COLO668 (cell line): ENCODE results near the gene NAPB.

Experiments
- DNase-seq: peaks from one replicate; lab custom pipeline; 2025; ENCODE audit not compliant: unreplicated experiment; lab: John Stamatoyannopoulos, UW

Gene NAPB

DNA sequence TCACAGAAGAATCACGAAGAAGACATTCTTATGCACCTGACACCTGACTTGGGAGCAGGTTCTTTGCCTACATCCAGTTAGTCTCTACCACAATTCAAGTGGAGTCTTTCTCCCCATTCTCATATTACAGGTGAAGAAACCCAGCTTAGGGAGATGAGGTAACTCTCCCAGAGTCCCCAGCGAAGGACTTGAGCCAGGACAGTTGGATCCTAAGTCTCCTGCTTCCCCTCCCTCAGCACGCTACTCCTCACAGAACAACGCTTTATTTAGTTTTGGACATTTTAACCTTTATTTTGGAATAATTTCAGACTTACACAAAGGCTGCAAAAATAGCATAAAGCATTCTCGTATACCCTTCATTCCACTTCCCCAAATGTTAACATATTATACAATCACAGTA, 17.4 kb upstream of the NAPB start:
- no peak for DNase-seq

DNA sequence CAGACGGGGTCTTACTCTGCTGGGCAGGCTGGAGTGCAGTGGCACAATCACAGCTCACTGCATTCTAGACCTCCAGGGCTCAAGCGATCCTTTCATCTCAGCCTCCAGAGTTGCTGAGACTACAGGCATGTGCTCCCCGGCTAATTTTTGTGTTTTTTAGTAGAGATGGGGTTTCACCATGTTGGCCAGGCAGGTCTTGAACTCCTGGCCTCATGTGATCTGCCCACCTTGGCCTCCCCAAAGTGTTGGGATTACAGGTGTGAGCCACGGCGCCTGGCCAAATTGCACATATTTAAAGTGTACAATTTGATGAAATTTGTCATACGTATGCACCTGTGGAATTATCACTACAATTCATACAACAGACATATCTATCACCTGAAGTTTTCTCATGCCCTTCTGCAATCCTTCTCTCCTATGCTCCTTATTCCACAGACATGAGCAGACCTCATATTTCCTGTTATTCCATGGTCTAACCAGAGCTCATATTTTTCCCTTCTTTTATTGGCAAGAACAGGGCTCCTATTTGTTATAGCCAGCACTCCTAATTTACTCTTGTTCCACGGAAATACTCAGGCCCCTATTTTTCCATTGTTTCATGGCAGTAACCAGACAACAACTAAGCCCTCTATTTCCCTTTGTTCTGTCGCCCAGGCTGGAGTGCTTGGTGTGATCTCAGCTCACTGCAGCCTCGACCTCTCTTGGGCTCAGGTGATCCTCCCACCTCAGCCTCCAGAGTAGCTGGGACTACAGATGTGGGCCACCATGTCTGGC, 16.0 kb upstream of the NAPB start:
- no peak for DNase-seq

DNA sequence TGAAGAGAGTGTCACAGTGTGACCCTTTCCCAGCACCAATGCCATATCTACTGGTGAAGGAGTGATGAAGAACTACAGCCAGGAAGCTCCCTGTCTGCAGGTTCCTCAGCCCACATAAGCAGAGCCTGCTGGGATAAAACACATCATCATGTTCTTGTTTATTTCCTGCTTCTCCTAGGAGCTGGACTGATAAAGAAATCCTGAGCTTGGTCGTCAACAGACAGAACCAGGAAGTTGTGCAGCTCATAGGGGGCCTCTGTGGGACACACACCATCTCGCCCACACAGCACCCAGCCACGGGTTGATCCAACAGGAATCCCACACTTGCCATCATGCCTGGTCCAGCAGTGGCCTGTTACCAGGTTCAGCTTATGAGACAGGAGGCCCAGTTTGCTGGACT, 15.4 kb upstream of the NAPB start:
- DNase-seq: no peak

DNA sequence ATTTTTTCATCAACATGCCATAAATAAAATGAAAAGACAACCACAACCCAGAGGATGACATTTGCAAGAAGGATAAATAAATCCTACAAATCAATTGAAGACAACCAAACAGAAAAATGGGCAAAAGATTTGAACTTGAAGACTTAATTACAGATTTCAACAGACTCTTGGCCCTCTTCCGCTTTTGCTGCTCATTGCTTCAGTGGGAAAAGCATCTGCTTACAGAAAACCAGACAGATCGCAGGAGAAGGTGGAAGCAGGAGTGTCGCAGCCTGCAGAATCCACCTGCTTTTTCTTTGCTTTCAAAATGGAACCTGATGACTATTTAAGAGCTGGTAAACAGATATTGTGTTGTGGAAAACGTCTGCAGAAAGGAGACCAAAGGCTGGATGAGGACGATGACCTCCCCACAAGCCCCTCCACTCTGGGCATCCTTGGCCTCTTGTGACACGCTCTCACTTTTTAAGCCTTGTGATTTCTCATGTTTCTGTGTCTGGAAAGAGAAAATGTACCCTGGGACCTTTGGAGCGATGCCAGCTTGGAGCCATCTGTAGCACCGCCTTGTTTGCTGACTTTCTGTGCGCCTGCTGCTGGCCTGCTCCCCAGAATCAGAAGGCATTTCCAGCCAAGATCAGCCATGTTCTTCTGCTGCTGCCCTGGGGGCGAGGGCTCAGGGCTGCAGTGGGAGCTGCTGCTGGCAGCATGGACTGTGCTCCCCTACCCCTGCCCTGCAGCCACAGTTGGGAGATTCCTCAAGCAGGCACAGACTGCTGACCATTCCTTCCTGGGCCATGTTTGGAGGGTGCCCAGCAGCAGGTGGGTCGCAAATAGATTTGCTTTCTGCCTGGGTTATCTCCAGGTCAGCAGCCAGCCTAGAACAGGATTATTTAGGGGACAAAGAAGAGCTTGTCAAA, 14.6 kb upstream of the NAPB start:
- peak; percentile 84 for DNase-seq

DNA sequence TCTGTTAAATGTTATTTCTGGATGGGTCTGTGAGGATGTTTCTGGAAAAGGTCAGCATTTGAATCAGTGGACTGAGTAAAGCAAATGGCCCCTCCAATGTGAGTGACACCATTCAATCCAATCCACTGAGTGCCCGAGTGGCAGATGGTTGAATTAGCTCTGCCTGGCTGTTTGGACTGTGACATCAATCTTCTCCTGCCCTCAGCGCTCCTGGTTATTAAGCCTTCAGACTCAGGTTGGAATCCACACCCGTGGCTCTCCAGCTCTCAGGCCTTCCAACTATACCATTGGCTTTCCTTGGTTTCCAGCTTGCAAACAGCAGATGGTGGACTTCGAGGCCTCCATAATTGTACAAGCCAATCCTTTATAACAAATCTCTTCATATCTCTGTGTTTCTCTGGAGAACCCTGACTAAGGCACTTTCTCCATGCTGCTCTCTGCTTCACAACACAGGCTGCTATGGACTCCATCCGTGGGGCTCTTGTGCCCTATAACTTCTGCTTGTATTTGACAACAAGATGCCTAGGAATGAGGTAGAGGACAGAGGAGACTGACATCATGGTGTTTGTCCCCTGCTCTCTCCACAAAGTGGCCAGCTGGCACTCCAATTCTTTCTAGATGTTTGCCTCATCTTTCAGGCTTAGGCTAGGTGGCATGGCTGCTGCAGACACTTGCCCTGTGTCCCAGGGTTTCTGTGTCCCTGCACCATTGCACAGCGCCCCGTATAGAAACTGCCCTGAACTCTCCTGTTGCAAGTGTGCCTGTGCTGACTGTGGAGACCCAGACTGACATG, 13.4 kb upstream of the NAPB start:
- DNase-seq: no peak

DNA sequence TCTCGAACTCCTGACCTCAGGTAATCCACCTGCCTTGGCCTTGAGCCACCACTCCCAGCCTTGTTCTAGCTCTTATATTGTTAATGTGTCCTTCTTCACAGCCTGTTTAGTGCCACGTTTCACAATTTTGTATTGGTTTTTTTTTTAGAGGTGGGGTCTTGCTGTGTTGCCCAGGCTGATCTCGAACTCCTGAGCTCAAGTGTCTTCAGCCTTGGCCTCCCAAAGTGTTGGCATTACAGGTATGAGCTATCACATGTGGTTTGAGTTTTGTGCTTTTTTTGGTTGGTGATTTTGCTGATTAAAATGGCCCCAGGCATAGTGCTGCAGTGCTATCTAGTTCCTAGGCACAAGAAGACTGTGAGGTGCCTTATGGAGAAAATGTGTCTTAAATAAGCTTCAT, 12.3 kb upstream of the NAPB start:
- DNase-seq: no peak

DNA sequence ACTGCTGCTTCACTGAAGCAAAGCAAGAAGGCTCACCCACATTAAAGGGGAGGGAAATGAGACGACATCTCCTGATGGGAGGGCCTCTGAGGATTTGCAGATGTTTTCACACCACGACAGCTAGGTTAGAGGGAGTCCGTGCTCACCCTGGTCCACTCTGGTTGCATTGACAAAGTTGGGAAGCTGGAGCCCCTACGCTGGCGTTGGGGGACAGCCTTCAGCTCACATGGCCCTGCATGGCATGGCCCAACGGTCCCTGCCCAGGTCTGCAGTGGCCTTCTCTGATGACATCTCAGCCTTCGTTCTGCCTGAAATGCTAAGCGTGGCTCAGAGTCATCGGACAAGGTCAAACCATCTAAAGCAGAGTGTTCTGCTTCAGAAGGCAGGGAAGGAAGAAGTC, 3.8 kb upstream of the NAPB start:
- DNase-seq: no peak

DNA sequence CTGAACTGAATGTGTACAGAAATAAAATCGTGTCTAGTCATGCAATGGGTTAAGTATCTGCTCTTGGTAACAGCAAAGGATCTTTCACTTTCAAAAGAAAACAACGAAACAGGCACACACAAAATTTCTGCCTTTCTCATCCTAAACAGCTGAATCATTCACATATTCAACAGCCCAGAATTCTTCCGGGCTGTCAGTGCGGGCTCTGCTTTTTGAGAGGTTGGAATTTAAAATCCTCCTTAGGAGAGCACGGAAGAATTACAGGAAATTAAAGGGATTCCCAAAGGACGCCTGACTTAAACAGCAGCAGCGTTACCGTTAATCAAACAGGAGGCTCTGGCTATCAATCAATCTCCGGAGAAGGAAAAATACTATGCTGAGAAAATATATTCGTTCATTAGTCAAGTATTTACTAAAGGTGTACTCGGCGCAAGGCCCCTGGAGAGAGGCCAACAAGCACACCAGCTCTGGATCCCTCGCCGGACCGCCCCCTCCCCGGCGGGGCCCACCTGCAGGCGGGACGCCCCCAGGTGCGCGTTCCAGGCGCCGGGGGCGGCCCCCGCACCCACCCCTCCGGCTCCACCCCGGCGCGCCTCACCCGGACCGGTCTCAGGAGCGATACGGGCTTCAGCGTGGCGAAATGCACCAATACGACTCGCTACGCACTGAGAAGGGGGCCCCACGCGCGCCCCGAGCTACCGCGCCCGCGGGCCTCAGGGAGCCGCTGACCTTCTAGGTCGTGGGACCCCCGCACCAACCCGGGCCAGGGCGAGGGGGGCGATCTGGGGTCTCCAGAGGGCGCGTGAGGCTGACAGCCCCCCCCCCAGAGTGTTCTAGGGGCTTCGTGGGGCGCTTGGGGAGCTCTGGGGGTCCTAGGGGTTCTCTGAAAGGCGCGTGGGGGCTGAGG, 1.0 kb downstream of the NAPB start:
- DNase-seq: peak; percentile 53

DNA sequence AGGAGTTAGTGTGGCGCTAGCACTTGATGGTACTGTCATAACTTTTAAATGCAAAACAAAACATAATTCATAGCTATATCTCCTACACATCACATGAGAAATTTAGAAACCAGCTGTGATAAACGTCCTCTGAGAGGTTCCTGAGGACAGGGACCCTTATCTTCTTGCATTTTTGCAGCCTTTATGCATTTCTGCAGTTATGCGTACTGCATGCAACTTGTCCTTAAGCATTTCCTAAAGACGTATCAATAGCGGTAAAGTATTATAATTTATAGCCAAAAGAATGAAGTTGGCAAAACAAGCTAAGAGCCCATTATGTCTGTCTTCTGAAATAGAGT, 1.7 kb downstream of the NAPB start:
- no peak for DNase-seq

DNA sequence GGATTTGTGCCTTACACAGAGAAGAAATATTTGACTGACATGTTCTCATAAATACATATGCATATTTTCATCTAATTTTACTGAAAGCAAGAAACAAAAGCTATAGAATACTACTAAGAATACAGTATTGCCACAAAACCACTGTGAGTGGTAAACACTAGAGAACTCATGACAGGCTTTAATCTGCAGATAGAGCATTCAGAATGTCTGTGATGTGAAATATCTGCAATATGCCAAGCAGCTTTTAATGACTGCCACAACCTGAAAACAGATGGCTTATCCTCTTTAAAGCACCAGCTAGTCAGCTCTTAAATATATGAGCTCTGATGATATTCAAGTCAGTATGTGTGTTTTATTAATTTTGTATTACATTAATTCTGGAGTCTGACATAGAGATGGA, 3.4 kb downstream of the NAPB start:
- no peak for DNase-seq

DNA sequence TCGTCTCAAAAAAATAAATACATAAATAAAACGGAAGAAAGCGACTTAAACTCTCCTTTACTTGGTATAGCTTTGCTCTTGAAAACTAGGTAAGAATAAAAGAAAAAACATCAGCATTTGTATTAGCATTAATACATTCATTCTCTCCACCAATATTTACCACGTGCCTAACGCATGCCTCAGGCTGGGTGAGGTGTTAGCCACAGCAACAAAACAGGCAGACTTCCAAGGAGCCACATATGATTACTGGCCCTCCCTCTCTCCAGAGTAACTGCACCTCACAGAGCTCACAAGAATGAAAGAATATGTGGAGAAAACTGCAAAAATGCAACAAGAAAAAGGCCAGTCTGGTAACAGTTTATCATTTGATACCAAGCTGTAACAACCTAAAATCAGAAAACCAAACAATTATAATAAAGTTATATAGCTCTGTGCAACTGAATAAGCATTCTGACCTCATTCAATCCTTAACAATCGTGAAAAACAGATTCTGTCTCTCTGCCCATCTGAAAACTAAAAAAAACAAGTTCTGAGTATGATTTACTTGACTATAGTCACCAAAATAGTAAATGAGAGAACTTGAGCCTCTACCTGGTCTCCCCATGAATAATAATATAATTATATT, 5.2 kb downstream of the NAPB start:
- no peak for DNase-seq

DNA sequence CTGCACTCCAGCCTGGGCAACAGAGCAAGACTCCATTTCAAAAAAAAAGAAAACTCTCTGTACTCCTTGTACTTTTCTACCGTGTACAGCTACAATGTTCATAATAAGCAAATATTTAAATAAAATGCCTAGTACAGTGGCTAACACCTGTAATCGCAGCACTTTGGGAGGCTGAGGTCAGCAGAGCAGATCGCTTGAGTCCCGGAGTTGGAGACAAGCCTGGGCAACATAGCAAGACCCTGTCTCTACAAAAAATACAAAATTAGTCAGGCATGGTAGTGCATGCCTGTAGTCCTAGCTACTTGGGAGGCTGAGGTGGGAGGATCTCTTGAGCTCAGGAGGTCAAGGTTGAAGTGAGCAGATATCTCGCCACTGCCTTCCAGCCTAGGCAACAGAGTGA, 5.7 kb downstream of the NAPB start:
- DNase-seq: no peak

DNA sequence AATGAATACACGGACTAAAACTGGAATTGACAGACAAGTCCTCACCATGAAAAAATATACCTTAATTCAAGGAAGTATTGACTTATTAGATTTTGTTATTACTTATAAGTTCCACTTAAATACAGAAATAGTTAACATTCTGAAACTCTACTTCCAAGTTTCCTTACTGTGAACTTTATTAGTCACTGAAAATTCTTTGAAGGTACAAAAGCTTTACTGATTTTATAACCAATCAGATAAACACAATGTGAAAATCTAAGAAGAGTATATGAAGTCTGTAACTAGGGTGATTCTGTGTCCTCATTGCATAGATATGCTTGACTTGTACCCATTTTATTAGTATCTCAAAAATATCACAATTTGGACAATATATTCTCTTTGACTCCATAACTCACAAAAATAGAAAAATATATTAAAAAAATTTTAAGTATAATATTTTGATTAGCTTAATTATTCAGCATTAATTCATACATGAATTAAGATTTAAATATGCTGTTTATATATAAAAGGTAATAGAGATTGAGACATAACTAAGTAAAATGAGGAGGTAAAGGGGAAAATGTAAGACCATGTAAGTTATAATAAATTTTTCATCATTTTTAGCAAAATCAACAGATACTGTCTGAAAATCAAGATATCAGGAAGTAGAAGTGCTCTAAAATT, 6.6 kb downstream of the NAPB start:
- no peak for DNase-seq

DNA sequence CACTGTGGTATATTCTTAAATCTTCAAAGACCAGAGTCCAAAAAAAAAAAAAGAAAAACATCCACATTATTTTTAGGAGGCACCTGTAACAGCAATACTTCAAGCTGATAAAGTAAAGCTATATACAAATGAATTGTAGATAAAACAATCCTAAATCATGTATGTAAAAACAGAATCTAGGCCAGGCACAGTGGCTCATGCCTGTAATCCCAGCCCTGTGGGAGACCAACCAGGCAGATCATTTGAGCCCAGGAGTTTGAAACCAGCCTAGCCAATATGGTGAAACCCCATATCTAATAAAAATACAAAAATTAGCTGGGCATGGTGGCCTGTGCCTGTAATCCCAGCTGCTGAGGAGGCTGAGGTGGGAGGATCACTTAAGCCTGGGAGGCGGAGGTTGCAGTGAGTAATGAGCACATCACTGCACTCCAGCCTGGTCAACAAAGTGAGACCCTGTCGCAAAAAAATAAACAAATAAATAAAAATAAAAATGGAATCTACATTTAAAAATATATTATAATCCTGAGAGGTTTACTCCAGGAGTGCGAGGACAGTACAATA, 7.3 kb downstream of the NAPB start:
- no peak for DNase-seq

DNA sequence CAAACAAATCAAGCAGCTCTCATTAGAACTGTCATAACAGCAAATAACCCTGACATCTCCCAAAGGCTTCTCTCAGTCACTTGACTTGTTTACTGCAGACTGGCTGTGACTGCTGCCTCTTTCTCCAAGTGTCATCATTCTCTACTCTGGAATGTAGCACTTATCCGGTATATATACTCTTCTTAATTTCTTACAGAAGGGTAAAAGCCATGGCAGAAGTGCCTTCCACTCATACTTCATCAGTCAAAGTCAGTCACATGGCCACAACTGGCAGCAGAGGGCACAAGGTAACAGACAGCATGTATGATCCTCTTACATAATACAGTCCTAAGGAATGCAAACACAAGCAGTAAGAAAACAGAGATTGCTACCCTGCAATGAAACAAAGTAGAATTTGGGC, 9.3 kb downstream of the NAPB start:
- DNase-seq: no peak

DNA sequence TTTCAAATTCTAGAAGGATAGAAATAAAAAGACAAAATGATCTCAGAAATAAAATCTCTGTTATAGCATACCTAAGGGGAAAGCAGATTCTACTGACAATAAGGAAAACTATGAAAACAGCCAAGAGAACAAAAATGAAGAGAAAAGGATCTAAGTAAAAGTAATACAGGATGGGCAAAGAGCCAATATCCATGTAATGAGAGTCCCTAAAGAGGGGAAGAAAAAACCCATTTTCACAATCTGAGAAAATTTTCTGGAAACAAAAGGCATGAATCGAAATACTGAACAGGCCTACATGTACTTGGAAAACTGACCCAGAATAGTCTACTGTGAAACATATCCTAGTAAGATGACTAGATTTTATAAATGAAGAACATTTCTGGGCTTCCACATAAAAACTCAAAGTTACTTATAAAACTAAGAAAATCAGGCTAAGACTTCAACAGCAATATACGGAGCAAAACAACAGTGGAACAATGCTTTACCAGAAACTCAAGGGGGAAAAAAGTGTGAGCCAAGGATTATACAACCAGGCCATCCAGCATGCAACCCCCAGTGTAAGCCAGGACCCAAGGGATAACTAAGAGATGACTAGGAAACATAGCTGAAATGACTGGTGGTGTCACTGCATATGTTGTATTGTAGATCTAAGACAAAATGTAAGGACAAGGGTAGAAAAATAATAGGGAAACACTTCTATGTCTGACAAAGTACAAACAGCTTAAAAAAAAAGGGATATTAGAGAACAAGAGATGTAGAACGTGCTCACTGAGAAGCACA, 10.2 kb downstream of the NAPB start:
- no peak for DNase-seq

DNA sequence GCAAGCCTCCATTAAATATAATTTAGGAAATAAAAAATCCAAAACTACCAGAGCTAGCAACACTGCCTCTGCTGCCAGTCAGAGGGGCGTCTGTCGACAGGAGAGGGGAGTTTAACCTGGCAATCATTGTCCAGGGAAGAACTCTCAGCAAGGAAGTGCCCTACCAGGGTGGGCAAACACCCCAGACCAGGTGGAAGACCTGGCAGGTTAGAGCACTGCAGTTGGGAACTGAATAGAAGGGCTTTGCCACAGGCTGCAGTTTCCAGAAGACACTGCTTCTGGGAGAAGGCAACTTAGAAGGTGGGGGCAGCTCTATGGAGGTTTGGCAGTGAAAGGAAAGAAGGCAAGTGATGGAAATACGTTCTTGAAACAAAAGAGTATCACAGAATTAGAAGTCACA, 11.5 kb downstream of the NAPB start:
- no peak for DNase-seq

DNA sequence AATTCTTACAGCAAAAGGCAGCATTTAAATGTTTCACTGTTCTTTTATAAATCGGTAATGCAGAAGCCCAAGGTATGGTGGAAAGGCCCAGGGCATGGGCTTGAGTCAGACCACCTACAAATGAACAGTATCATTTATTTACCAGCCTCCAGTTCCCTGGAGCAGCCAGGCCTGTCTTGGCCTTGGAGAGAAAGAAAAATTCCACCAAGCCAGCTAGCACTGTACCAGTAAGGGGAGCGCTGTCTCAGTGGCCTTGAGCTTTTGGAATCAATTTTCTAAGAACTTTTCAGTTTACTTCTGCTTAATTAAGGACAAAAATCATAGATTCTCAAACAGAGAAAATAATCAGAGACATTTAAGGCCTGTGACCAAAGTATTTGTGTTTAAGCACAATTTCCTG, 12.3 kb downstream of the NAPB start:
- DNase-seq: no peak
